ENCODE results near the gene SUPT7L.
"Not testable (repeated sequence)": the region's sequence is repeated elsewhere in the genome, so short reads cannot be mapped to it uniquely, and the experiment has no call there.

Gene SUPT7L

GRCh38 chr2:27685577-27685976 lies 22.2 kb upstream of the SUPT7L start:
- TF ChIP-seq CTCF (IDR thresholded peaks at IDR 0.05; ENCODE audit: extremely low read depth, missing control alignments): no peak
- no peak for DNase-seq (ENCODE audit: low spot score)

DNA sequence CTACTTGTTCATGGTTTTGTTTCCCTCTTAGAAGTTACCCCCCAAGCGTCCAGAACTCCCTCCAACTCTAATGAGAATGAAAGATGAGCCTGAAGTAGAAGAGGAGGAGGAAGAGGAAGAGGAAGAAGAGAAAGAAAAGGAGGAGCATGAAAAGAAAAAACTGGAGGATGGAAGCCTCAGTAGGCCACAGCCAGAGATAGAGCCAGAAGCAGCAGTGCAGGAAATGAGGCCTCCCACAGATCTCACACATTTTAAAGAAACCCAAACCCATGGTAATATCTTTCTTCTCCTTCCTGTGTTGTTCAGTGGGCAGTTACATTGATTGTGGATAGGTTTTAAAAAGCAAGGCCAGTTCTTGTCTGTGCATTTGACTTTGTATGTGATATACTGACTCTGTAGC lies 21.6 kb upstream of the SUPT7L start:
- not testable (repeated sequence) for DNase-seq (ENCODE audit: low spot score)

GRCh38 chr2:27683390-27684071 lies 20.1 kb upstream of the SUPT7L start:
- DNase-seq (ENCODE audit: low spot score): peak; percentile 75
- TF ChIP-seq CTCF (IDR thresholded peaks at IDR 0.05; ENCODE audit: extremely low read depth, missing control alignments): peak; percentile 96

GRCh38 chr2:27682334-27682771 lies 18.9 kb upstream of the SUPT7L start:
- DNase-seq (ENCODE audit: low spot score): not testable (repeated sequence)

- no peak for TF ChIP-seq CTCF (IDR thresholded peaks at IDR 0.05; ENCODE audit: extremely low read depth, missing control alignments)
- no peak for DNase-seq (ENCODE audit: low spot score)
Measured at GRCh38 chr2:27681841-27682240, 18.4 kb upstream of the SUPT7L start.

DNA sequence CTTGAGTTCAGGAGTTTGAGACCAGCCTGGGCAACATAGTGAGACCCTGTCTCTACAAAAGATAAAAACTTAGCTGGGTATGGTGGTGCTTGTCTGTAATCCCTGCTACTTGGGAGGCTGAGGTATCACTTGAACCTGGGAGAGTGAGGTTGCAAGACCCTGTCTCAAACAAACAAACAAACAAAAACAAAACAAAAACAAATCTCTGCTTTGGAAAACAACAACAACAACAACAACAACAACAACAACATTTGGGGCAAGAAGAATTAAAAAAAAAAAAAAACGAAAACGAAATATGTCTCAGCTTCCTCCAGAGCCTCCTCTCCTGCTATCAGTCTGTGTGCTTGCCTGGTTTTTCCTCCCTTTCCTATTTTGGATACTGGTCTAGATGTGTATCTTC lies 17.2 kb upstream of the SUPT7L start:
- TF ChIP-seq CTCF (IDR thresholded peaks at IDR 0.05; ENCODE audit: extremely low read depth, missing control alignments): no peak
- DNase-seq (ENCODE audit: low spot score): no peak

DNA sequence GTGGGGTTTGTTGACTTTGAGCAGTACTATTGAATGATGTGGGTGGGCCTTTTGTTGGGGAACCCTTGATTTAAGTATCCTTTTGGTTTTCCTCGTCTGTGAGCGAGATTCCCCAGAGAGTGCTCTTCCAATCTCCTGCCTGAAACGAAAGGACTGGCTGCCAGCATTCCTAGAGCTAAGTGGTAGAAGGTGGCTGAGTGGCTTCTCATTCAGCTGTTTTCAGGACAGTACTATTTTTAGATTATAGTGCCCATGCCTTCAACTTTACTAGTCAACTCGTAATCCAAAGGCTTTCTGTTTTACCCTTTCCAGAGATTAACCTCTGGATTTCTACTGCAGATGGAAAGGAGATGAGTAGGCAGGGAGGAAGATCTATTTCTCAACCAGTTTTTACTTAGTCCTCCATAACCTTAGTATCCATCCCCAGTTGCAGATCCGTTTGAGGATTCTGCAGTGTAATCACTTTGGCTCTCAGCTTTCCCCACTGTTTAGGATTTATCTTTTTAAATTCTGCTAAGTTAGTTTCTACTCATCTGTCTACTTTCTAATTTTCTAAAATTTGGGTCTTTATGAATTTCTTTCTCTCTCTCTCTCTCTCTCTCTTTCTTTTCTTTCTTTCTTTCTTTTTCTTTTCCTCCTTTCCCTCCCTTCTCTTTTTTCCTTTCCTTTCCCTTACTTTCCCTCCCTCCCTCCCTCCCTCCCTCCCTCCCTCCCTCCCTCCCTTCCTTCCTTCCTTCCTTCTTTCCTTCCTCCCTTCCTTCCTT lies 9.5 kb upstream of the SUPT7L start:
- TF ChIP-seq CTCF (IDR thresholded peaks at IDR 0.05; ENCODE audit: extremely low read depth, missing control alignments): no peak
- DNase-seq (ENCODE audit: low spot score): no peak

DNA sequence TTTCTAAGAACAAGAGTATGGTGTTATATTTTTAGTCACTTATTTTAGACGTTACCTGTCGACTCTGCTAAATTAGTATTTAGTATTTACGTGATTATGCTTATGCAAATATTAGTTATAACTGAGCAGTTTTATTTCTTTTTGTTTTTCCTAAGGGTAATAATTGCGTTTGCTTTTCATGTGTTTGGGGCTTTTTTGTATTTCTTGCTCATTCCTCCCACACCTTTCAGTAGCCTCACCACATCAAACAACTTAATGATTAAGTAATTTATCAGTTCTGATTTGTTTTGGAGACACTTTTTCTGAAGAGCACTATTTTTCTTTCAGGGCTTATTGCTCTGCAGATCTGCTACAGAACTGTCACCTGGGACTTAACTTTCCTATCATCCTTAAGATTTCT lies 7.8 kb upstream of the SUPT7L start:
- DNase-seq (ENCODE audit: low spot score): no peak
- TF ChIP-seq CTCF (IDR thresholded peaks at IDR 0.05; ENCODE audit: extremely low read depth, missing control alignments): no peak

Measured in GM20000 (cell line).